Large intestine (tissue), 3 donors: ENCODE results near the gene RBMS3. TPM values are rescaled to one million over a fixed set of nuclear protein-coding genes. Genes with fewer than 3 reads are reported as not detected.
"Not testable (repeated sequence)": the region's sequence is repeated elsewhere in the genome, so short reads cannot be mapped to it uniquely, and the experiment has no call there.

ENCODE experiments used
- DNase-seq, 2 donors: peaks; one replicate each; pipeline versions ENCODE4 v3.0.0 to v3.0.0-alpha.2; 2013
- H3K27ac ChIP-seq: one replicate; pipeline ENCODE4 v1.5.1; 2013; ENCODE audit warnings: low read length
- H3K27me3 ChIP-seq: 2 replicates; pipeline ENCODE4 v1.6.1; 2013; ENCODE audit warnings: low read length; ENCODE audit not compliant: control insufficient read depth, insufficient read depth
- H3K36me3 ChIP-seq: 2 replicates; pipeline ENCODE4 v1.6.1; 2013; ENCODE audit warnings: low read length; ENCODE audit not compliant: control insufficient read depth, insufficient read depth
- H3K4me1 ChIP-seq: one replicate; pipeline ENCODE4 v1.6.1; 2013; ENCODE audit warnings: low read length; ENCODE audit not compliant: control insufficient read depth, insufficient read depth
- H3K4me3 ChIP-seq: one replicate; pipeline ENCODE4 v1.5.1; 2013; ENCODE audit warnings: low read length
- H3K9me3 ChIP-seq: one replicate; pipeline ENCODE4 v1.6.1; 2013; ENCODE audit warnings: mild to moderate bottlenecking, low read depth, low read length, moderate library complexity; ENCODE audit not compliant: control insufficient read depth
- WGBS: methylation state at CpG from one replicate; pipeline ENCODE4 v1.1.5; 2013; ENCODE audit warnings: low lambda C conversion rate; ENCODE audit not compliant: insufficient coverage; 5-methylcytosine and 5-hydroxymethylcytosine counted together
- polyA plus RNA-seq: library from polyadenylated mRNA; unstranded; fragments of 120-200 nt; gene quantifications from one replicate; pipeline ENCODE4 v1.2.1, GENCODE V29; 2013

The RBMS3 gene
- polyA plus RNA-seq, 1 donor, result 10.8 TPM

- WGBS, result no CpG with 5 or more reads among the region's 7 CpGs
- Histone ChIP-seq H3K4me3 (no peak overlapping the region), H3K9me3 (no peaks in the 10 kb centered on the region), H3K27me3 (no peaks in the 10 kb centered on the region), H3K36me3 (no peaks in the 10 kb centered on the region), H3K27ac (no peak overlapping the region), H3K4me1 (no peaks in the 10 kb centered on the region)
- DNase-seq, result no peak
Measured at GRCh38 chr3:29453284-29454001, 172.6 kb downstream of the RBMS3 start.

DNA sequence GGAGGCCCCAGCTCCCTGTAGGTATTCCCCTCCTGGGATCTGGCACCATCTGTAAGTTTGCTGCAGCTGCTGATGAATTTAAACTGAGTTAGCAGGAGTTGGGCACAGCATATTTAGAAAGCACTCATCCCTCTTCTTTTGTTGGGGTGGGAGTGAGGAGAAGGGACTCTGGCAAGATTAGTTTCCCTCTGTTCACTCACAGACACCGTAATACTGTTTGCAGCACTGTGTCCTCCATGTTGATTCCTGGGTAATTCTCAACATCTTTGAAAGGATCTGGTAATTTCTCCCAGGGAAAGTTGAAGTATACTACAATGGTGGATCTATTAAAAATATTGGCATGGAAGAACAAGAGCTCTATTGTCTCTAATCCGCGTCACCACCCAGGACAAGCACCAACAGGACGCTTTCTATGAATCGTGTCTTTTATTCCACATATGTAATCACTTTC lies 173.3 kb downstream of the RBMS3 start:
- Histone ChIP-seq H3K4me3 (no peak overlapping the region), H3K9me3 (no peaks in the 10 kb centered on the region), H3K27me3 (no peaks in the 10 kb centered on the region), H3K4me1 (no peaks in the 10 kb centered on the region), H3K27ac (no peak overlapping the region), H3K36me3 (no peaks in the 10 kb centered on the region)
- WGBS, result no CpG with 5 or more reads among the region's 5 CpGs
- DNase-seq, result no peak

DNA sequence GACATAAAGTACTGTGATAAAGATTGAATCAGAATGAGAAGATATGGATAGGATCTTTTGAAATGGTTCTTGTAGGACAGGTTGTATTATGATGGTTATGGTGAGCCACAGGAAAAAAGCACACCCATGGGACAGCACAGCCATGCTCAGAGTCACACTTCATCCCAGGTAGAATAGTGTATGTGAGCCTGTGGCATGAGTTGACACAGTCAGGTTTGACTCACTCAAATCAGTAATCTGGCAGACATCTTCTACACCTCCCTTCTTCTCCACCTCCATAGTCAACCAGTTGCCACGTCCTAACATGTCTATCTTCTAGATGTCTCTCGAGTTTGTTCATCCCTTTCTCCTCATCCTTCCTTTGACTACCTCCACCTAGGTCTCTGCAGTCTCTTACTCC lies 176.0 kb downstream of the RBMS3 start:
- H3K4me1 ChIP-seq, result no peaks in the 10 kb centered on the region
- H3K27me3 ChIP-seq, result no peaks in the 10 kb centered on the region
- no peaks in the 10 kb centered on the region for H3K9me3 ChIP-seq
- no peaks in the 10 kb centered on the region for H3K36me3 ChIP-seq
- no peak for DNase-seq
- 94% methylated on average over 2 of the region's 2 CpGs for WGBS
- H3K4me3 ChIP-seq, result no peak overlapping the region
- H3K27ac ChIP-seq, result no peak overlapping the region

GRCh38 chr3:29463304-29463703 lies 182.4 kb downstream of the RBMS3 start:
- Histone ChIP-seq H3K4me1 (no peaks in the 10 kb centered on the region), H3K9me3 (no peaks in the 10 kb centered on the region), H3K27ac (no peak overlapping the region), H3K36me3 (no peaks in the 10 kb centered on the region), H3K4me3 (no peak overlapping the region), H3K27me3 (no peaks in the 10 kb centered on the region)
- no peak for DNase-seq
- WGBS, result no CpG with 5 or more reads among the region's 3 CpGs

DNA sequence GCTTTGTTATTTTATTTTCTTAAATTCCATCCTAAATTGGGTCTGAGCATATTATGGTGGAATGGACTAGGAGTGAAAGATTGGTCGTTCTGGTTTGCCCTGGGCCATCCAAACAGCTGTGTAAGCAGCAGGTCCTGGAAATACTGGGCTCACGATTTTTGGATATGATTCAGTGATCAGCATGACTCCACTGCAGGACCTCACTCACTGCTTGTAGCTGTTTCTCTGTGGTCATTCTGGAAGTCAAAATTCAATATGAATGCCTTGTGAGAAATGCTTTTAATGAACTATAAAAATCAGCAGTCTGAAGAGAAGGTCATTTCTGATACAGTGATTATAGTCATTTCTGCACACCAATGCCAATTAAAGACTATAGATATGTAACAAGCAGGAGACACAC lies 185.0 kb downstream of the RBMS3 start:
- Histone ChIP-seq H3K27me3 (no peaks in the 10 kb centered on the region), H3K4me1 (no peaks in the 10 kb centered on the region), H3K27ac (no peak overlapping the region), H3K4me3 (no peak overlapping the region), H3K9me3 (no peaks in the 10 kb centered on the region), H3K36me3 (no peaks in the 10 kb centered on the region)
- no peak for DNase-seq
- WGBS, result no CpG with 5 or more reads among the region's 2 CpGs

DNA sequence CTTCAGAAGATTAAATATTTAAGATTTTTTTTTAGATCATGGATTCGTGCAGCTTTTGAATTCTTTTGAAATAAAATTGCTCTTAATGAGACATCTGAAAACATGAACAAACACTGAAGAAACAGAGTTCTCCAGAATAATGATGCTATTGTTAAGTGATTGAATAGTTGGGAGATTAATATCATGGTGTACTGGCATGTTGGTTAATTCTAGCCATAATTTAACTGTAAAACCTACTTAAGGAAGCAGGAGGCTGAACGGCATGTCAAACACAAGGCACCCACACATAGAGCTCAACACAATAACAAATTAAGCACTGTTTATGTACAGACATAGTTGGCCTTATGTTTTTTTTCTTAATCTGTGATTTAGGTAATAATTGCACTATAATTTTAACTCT lies 185.6 kb downstream of the RBMS3 start:
- WGBS, result 100% methylated on average over 2 of the region's 2 CpGs
- DNase-seq, result no peak

DNA sequence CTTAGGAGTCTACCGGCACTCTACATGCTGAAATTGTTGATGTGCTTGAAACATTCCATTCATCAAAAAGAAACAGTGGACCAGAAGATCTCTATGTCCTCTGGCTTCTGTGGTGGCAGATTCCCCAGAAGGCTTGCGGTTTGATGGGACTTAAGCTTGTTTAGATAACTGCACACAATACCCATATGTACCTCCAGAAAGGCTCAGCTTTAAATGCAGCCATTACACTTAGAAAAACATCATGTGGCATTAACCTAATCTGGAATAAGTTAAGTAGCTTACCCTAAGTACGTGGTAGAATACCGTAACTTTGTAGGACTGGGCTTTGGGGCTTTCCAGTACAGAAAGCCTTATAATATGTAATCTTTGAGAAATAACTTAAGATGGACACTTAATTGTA lies 187.3 kb downstream of the RBMS3 start:
- Histone ChIP-seq H3K36me3 (no peaks in the 10 kb centered on the region), H3K4me1 (no peaks in the 10 kb centered on the region), H3K27ac (no peak overlapping the region), H3K4me3 (no peak overlapping the region), H3K27me3 (no peaks in the 10 kb centered on the region), H3K9me3 (no peaks in the 10 kb centered on the region)
- WGBS, result no CpG with 5 or more reads among the region's 4 CpGs
- no peak for DNase-seq

More for the DNA sequence above, 185.6 kb downstream of the RBMS3 start:
- Histone ChIP-seq H3K27me3 (no peaks in the 10 kb centered on the region), H3K27ac (no peak overlapping the region), H3K9me3 (no peaks in the 10 kb centered on the region), H3K4me1 (no peaks in the 10 kb centered on the region), H3K4me3 (no peak overlapping the region), H3K36me3 (no peaks in the 10 kb centered on the region)

GRCh38 chr3:29473481-29474170 lies 192.8 kb downstream of the RBMS3 start:
- not testable (repeated sequence) for H3K27ac ChIP-seq, DNase-seq, H3K27me3 ChIP-seq, H3K9me3 ChIP-seq, H3K36me3 ChIP-seq, H3K4me3 ChIP-seq, H3K4me1 ChIP-seq
- no CpG with 5 or more reads among the region's 41 CpGs for WGBS

DNA sequence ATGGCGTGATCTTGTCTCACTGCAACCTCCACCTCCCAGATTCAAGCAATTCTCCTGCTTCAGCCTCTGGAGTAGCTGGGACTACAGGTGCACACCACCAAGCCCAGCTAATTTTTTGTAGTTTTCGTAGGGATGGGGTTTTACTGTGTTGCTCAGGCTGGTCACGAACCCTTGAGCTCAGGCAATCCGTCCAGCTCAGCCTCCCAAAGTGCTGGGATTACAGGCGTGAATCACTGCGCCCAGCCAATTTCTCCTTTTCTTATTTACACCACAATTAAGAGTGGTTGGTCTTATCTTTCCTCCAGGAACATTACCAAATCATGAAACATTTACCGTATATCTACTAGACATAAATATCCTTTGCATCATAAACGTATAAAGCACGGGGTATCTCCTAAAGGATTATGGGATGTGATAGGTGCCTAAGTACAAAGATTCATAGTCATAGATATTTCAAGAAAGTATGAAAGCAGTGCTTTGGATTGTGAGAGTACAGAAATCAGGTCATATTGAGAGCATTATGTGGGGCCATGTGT lies 194.5 kb downstream of the RBMS3 start:
- no peak for DNase-seq
- Histone ChIP-seq H3K27me3 (no peaks in the 10 kb centered on the region), H3K36me3 (no peaks in the 10 kb centered on the region), H3K9me3 (peaks cover 6% of the 10 kb centered on the region), H3K4me3 (no peak overlapping the region), H3K27ac (no peak overlapping the region), H3K4me1 (no peaks in the 10 kb centered on the region)
- no CpG with 5 or more reads among the region's 9 CpGs for WGBS

DNA sequence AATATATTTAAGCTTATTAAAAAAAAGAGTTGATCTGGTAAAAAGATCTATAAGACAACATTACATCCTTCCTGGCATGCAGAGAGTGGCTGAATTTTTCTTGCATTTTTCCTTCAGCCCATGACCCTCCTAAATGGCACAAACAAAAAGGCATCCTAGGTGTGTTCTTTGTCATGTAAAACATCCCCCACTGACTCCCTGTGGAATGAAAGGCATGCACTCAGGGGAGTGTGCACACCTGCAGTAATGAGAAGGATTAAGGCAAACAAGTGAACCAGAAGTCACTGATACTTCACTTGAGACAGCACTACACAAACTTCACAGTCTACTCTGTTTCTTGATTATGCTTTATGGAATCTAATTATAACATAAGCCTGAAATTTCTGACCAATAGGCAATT lies 195.0 kb downstream of the RBMS3 start:
- Histone ChIP-seq H3K9me3 (peaks cover 6% of the 10 kb centered on the region), H3K36me3 (no peaks in the 10 kb centered on the region), H3K27me3 (no peaks in the 10 kb centered on the region), H3K27ac (no peak overlapping the region), H3K4me1 (no peaks in the 10 kb centered on the region), H3K4me3 (no peak overlapping the region)
- DNase-seq, result no peak
